IMR-90 (cell line): ENCODE data around the gene EML5.

Experiments
- MAFK ChIP-seq: IDR thresholded peaks from 2 replicates; pipeline ENCODE4 v1.6.1; 2012; ENCODE audit warnings: low read depth, low read length, improper control_type of control experiment
- POLR2A ChIP-seq: IDR thresholded peaks from 2 replicates; pipeline ENCODE4 v1.6.1; 2012; ENCODE audit warnings: mild to moderate bottlenecking, low read depth, low read length
- RFX5 ChIP-seq: IDR thresholded peaks from 2 replicates; pipeline ENCODE4 v1.8.0; 2012; ENCODE audit warnings: low read depth, mild to moderate bottlenecking, low read length, moderate library complexity
- TF ChIP-seq, protein P1 (sequence below): conservative IDR thresholded peaks from 2 replicates; pipeline ENCODE4 v1.5.1; 2012; ENCODE audit warnings: mild to moderate bottlenecking, low read depth, low read length, improper control_type of control experiment

DNA sequence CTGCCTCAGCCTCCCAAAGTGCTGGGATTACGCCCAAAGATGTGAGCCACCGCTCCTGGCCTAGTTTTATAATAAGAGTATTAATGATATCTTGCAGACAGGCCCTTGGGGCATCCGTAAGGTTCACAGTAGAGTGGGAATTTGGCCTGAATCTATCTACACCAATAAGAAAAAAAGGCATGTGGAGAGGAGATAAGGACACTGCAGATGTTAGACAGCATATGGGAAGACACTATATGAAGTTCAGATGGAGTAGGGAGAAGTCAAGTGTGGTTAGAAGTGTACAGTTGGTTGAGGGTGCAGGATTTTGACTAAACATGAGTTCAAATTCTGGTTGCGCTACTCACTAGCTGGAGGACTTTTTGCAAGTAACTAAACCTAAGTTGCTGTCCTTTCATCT, 23.2 kb upstream of the EML5 start:
- TF ChIP-seq, protein P1, sequence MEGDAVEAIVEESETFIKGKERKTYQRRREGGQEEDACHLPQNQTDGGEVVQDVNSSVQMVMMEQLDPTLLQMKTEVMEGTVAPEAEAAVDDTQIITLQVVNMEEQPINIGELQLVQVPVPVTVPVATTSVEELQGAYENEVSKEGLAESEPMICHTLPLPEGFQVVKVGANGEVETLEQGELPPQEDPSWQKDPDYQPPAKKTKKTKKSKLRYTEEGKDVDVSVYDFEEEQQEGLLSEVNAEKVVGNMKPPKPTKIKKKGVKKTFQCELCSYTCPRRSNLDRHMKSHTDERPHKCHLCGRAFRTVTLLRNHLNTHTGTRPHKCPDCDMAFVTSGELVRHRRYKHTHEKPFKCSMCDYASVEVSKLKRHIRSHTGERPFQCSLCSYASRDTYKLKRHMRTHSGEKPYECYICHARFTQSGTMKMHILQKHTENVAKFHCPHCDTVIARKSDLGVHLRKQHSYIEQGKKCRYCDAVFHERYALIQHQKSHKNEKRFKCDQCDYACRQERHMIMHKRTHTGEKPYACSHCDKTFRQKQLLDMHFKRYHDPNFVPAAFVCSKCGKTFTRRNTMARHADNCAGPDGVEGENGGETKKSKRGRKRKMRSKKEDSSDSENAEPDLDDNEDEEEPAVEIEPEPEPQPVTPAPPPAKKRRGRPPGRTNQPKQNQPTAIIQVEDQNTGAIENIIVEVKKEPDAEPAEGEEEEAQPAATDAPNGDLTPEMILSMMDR: no peak
- TF ChIP-seq POLR2A (no peak), MAFK (no peak), RFX5 (no peak)
